ENCODE data around the gene NPDC1. TPM values are rescaled to one million over a fixed set of nuclear protein-coding genes. Genes with fewer than 3 reads are reported as not detected.

The NPDC1 gene
- total RNA-seq, 1 experiment from 2014 or later, result 25.4 TPM

DNA sequence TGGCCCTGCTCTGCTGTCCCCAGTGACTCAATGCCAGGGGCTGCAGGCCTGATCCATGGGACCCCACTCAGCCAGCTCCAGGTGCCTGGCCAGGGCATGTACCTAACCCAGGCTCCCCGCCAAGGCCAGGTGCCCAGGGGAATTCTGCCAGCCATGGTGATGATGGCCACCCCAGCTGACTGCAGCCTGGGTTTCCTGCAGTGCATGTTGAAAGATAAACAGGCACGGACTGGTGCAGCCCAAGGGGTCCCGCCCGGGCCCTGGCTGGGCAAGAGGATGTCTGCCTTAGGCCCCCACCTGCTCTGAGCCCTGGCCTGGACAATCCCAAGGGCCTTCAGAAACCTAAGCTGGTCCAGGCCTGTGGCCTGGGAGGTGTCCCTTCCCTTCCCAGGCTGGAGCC is 19.1 kb downstream of the NPDC1 start:
- TF ChIP-seq EZH2phosphoT487 (IDR thresholded peaks at IDR 0.05; ENCODE audit: borderline replicate concordance, low read length) (no peak), EZH2 (IDR thresholded peaks at IDR 0.05; ENCODE audit: low read length, unreplicated experiment) (no peak)
- TF ChIP-seq, protein P1, sequence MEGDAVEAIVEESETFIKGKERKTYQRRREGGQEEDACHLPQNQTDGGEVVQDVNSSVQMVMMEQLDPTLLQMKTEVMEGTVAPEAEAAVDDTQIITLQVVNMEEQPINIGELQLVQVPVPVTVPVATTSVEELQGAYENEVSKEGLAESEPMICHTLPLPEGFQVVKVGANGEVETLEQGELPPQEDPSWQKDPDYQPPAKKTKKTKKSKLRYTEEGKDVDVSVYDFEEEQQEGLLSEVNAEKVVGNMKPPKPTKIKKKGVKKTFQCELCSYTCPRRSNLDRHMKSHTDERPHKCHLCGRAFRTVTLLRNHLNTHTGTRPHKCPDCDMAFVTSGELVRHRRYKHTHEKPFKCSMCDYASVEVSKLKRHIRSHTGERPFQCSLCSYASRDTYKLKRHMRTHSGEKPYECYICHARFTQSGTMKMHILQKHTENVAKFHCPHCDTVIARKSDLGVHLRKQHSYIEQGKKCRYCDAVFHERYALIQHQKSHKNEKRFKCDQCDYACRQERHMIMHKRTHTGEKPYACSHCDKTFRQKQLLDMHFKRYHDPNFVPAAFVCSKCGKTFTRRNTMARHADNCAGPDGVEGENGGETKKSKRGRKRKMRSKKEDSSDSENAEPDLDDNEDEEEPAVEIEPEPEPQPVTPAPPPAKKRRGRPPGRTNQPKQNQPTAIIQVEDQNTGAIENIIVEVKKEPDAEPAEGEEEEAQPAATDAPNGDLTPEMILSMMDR (conservative IDR thresholded peaks at IDR 0.05; ENCODE audit: low read depth, low read length), result no peak
- no peak for DNase-seq
- Histone ChIP-seq H2AFZ (ENCODE audit: low read length) (no peak overlapping the region), H3K27ac (ENCODE audit: low read length) (no peak overlapping the region), H3F3A (ENCODE audit: low read length, unreplicated experiment) (no peaks in the 10 kb centered on the region), H3K36me3 (ENCODE audit: low read depth, low read length) (no peaks in the 10 kb centered on the region), H3K4me2 (ENCODE audit: low read length) (peak overlapping the region; percentile 80), H3K4me1 (ENCODE audit: insufficient read depth, low read length) (peaks cover 17% of the 10 kb centered on the region; the same call in 1 of the 2 replicates), H3K9me2 (replicated peaks; ENCODE audit: low read length) (no peaks in the 10 kb centered on the region), H4K20me1 (ENCODE audit: low read length) (no peaks in the 10 kb centered on the region), H3K9ac (ENCODE audit: low read length) (no peak overlapping the region), H3K79me2 (ENCODE audit: low read length) (peaks cover 12% of the 10 kb centered on the region; the same call in 1 of the 2 replicates), H3K4me3 (ENCODE audit: low read length) (peak overlapping the region; percentile 65), H3K27me3 (ENCODE audit: low read length) (no peaks in the 10 kb centered on the region), H3K9me3 (ENCODE audit: low read length) (no peaks in the 10 kb centered on the region)
- ChIA-PET POLR2A (ENCODE audit: unreplicated experiment) (no interaction called here), CTCF (no interaction called here)
- no peak for ATAC-seq
- BruUV-seq (replicated peaks), result no TSS peak
- intact Hi-C loops (cut with micrococcal nuclease), result loop anchor here (5.0 kb wide), 1 partner anchor 125 kb away; no protein-coding TSS in a partner anchor

DNA sequence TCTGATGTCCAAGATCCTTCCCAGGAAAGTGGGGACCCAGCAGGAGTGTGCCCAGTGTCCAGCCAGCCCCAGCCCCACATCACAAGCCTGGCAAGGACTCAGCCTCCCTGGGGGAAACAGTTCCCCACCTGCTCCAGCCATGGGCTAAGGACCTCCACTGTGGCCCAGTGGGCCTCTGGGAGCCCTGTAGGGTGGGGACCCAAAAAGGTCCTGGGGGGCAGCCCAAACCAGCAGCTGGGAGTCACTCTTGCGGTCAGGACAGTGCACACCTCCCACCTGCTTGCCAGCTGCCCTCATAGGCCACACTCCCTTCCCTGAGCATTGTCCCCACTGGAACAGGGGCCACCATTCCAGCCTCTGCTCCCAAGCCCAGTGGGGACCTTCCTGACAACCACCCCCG is 19.6 kb downstream of the NPDC1 start:
- Histone ChIP-seq H3K4me1 (ENCODE audit: insufficient read depth, low read length) (peaks cover 17% of the 10 kb centered on the region; the same call in 1 of the 2 replicates), H3K27me3 (ENCODE audit: low read length) (no peaks in the 10 kb centered on the region), H3K79me2 (ENCODE audit: low read length) (peaks cover 12% of the 10 kb centered on the region; the same call in 1 of the 2 replicates), H3K27ac (ENCODE audit: low read length) (no peak overlapping the region), H3K4me3 (ENCODE audit: low read length) (no peak overlapping the region), H4K20me1 (ENCODE audit: low read length) (no peaks in the 10 kb centered on the region), H3K4me2 (ENCODE audit: low read length) (peak overlapping the region; percentile 80; the same call in 1 of the 2 replicates), H3F3A (ENCODE audit: low read length, unreplicated experiment) (no peaks in the 10 kb centered on the region), H3K36me3 (ENCODE audit: low read depth, low read length) (no peaks in the 10 kb centered on the region), H3K9me3 (ENCODE audit: low read length) (no peaks in the 10 kb centered on the region), H3K9me2 (replicated peaks; ENCODE audit: low read length) (no peaks in the 10 kb centered on the region), H2AFZ (ENCODE audit: low read length) (no peak overlapping the region), H3K9ac (ENCODE audit: low read length) (no peak overlapping the region)
- ChIA-PET CTCF (interaction anchor here (0.6 kb wide), 1 partner anchor 101 kb away, joined by 5 read pairs; no protein-coding TSS in a partner anchor), POLR2A (ENCODE audit: unreplicated experiment) (no interaction called here)
- ATAC-seq, result no peak
- BruUV-seq (replicated peaks), result TSS peak; percentile 27
- intact Hi-C loops (cut with micrococcal nuclease), result loop anchor here (5.0 kb wide), 1 partner anchor 124 kb away; no protein-coding TSS in a partner anchor
- TF ChIP-seq, protein P1 (conservative IDR thresholded peaks at IDR 0.05; ENCODE audit: low read depth, low read length), result no peak
- TF ChIP-seq EZH2 (IDR thresholded peaks at IDR 0.05; ENCODE audit: low read length, unreplicated experiment), result no peak
- no peak for TF ChIP-seq EZH2phosphoT487 (IDR thresholded peaks at IDR 0.05; ENCODE audit: borderline replicate concordance, low read length)
- no peak for DNase-seq

DNA sequence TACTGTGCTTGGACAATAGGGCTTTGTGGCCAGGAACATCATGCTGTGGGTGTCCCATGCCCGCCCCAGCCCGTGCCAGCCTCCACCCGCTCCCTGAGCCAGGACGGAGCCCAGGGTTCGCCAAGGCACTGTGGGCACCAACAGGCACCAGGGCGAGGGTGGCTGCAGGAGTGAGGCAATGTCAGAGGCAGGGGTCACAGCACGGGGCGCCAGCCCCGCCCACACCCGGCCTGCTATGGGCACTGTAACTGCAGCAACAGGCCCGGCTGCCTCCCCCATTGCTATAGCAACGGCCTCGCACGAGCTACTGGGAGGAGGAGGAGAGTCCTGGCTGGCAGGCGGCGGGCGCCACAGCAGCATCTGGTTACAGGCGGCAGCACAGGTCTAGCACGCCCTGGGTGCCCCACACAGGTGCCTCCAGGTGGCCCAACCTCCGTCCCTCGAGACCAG is 20.4 kb downstream of the NPDC1 start:
- DNase-seq, result no peak
- Histone ChIP-seq H3K79me2 (ENCODE audit: low read length) (peaks cover 12% of the 10 kb centered on the region; the same call in 1 of the 2 replicates), H3K4me1 (ENCODE audit: insufficient read depth, low read length) (peaks cover 17% of the 10 kb centered on the region; the same call in 1 of the 2 replicates), H3K4me2 (ENCODE audit: low read length) (no peak overlapping the region), H3F3A (ENCODE audit: low read length, unreplicated experiment) (no peaks in the 10 kb centered on the region), H3K4me3 (ENCODE audit: low read length) (no peak overlapping the region), H4K20me1 (ENCODE audit: low read length) (no peaks in the 10 kb centered on the region), H3K36me3 (ENCODE audit: low read depth, low read length) (no peaks in the 10 kb centered on the region), H3K9ac (ENCODE audit: low read length) (no peak overlapping the region), H3K9me3 (ENCODE audit: low read length) (no peaks in the 10 kb centered on the region), H3K27ac (ENCODE audit: low read length) (no peak overlapping the region), H3K9me2 (replicated peaks; ENCODE audit: low read length) (no peaks in the 10 kb centered on the region), H2AFZ (ENCODE audit: low read length) (no peak overlapping the region), H3K27me3 (ENCODE audit: low read length) (no peaks in the 10 kb centered on the region)
- no TSS peak for BruUV-seq (replicated peaks)
- ChIA-PET POLR2A (ENCODE audit: unreplicated experiment) (no interaction called here), CTCF (interaction anchor here (0.6 kb wide), 1 partner anchor 102 kb away, joined by 5 read pairs; no protein-coding TSS in a partner anchor)
- TF ChIP-seq, protein P1 (conservative IDR thresholded peaks at IDR 0.05; ENCODE audit: low read depth, low read length), result no peak
- no peak for TF ChIP-seq EZH2 (IDR thresholded peaks at IDR 0.05; ENCODE audit: low read length, unreplicated experiment)
- TF ChIP-seq EZH2phosphoT487 (IDR thresholded peaks at IDR 0.05; ENCODE audit: borderline replicate concordance, low read length), result no peak
- intact Hi-C loops (cut with micrococcal nuclease), result loop anchor here (5.0 kb wide), 1 partner anchor 123 kb away; no protein-coding TSS in a partner anchor
- ATAC-seq, result no peak
